Omental fat pad (tissue), 4 donors: ENCODE results near the gene EPO. TPM values are rescaled to one million over a fixed set of nuclear protein-coding genes. Genes with fewer than 3 reads are reported as not detected.

Experiments used
- ATAC-seq: fragments of 150-250 bp; one replicate; pipeline ENCODE4 v1.9.1; 2016; ENCODE audit warnings: mild to moderate bottlenecking, moderate library complexity; ENCODE audit not compliant: low FRiP score
- DNase-seq: peaks from one replicate; pipeline ENCODE4 v3.0.0-alpha.2; 2019; ENCODE audit warnings: low spot score
- total RNA-seq, 4 donors: library from RNA; depleted of rRNA; stranded (reverse); fragments of >200 nt; gene quantifications; one replicate each; pipeline ENCODE4 v1.1.0, GENCODE V29; 2016
- TF ChIP-seq, protein P1 (sequence below), 3 donors: fragments of 450-650 bp; IDR thresholded peaks; one replicate each; pipeline ENCODE4 v1.5.1; 2016 to 2017; ENCODE audit warnings: antibody characterized with exemption in 3 of 3, mild to moderate bottlenecking in 3 of 3, moderate library complexity in 2 of 3

Gene EPO
- total RNA-seq, 4 donors from 2014 or later = not detected

DNA sequence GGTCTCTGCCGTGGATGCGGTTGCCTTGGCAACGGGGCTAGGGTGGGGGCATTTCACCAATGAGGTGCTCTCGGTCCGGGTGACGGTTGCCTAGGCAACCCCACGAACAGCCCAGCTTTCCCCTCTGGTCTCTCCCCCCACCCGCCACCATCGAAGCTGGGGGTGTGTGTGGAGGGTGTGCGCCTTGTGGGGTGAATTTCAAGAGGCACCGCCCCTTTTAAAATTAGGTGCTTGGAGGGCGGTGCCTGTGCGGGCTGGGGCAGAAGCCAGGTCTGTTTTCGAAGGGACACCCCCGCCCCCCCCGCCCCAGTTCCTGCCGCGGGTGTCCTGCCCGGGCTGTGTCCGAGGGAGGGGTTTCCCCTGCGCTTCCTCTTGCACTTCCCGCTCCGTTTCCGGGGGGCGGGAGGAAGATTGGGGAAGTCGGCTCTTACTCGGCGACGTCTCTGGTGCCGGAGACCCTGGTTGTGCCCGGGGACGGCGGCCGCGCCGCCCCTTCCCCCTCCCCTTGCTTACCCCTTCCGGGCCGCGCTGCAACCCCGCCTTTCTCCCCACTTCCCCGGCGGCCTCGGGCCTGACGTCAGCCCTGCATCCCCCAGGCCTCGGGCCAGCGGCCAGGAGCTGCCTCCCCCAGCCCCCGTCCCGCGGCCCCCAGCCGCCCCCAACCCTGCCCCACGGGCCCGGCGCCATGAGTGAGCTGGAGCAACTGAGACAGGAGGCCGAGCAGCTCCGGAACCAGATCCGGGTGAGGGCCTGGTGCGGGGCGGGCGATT lies 44.5 kb upstream of the EPO start:
- ATAC-seq (peak; percentile 27), DNase-seq (no peak)
- TF ChIP-seq, protein P1, sequence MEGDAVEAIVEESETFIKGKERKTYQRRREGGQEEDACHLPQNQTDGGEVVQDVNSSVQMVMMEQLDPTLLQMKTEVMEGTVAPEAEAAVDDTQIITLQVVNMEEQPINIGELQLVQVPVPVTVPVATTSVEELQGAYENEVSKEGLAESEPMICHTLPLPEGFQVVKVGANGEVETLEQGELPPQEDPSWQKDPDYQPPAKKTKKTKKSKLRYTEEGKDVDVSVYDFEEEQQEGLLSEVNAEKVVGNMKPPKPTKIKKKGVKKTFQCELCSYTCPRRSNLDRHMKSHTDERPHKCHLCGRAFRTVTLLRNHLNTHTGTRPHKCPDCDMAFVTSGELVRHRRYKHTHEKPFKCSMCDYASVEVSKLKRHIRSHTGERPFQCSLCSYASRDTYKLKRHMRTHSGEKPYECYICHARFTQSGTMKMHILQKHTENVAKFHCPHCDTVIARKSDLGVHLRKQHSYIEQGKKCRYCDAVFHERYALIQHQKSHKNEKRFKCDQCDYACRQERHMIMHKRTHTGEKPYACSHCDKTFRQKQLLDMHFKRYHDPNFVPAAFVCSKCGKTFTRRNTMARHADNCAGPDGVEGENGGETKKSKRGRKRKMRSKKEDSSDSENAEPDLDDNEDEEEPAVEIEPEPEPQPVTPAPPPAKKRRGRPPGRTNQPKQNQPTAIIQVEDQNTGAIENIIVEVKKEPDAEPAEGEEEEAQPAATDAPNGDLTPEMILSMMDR (IDR thresholded peaks at IDR 0.05) = no peak

DNA sequence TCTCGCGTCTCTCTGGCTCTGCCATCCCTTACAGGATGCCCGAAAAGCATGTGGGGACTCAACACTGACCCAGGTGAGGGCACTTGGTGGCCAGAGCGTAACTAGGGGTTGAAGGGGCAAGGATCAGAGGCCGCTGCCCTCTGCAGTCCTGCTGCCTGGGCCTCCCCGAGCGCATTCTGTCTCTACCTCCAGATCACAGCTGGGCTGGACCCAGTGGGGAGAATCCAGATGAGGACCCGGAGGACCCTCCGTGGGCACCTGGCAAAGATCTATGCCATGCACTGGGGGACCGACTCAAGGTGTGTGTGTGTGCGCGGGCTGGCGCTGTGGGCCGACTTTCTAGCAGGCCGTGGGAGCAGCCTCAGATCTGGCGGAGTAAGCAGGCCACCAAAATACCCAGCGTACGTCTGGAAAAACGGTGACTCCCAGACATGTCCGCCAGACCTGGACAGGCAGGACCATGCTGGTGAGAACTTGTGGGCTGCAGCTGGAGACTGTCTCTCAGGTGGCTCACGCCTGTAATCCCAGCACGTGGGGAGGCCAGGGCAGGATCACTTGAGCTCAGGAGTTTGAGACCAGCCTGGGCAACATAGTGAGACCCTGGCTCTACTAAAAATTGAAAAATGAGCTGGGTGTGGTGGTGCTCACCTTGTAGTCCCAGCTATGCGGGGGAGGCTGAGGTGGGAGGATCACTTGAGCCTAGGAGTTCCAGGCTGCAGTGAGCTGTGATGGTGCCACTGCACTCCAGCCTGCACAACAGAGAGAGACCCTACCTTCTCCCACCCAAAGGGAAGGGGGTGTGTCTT lies 43.6 kb upstream of the EPO start:
- TF ChIP-seq, protein P1 (IDR thresholded peaks at IDR 0.05) = no peak
- ATAC-seq = no peak
- DNase-seq = no peak

DNA sequence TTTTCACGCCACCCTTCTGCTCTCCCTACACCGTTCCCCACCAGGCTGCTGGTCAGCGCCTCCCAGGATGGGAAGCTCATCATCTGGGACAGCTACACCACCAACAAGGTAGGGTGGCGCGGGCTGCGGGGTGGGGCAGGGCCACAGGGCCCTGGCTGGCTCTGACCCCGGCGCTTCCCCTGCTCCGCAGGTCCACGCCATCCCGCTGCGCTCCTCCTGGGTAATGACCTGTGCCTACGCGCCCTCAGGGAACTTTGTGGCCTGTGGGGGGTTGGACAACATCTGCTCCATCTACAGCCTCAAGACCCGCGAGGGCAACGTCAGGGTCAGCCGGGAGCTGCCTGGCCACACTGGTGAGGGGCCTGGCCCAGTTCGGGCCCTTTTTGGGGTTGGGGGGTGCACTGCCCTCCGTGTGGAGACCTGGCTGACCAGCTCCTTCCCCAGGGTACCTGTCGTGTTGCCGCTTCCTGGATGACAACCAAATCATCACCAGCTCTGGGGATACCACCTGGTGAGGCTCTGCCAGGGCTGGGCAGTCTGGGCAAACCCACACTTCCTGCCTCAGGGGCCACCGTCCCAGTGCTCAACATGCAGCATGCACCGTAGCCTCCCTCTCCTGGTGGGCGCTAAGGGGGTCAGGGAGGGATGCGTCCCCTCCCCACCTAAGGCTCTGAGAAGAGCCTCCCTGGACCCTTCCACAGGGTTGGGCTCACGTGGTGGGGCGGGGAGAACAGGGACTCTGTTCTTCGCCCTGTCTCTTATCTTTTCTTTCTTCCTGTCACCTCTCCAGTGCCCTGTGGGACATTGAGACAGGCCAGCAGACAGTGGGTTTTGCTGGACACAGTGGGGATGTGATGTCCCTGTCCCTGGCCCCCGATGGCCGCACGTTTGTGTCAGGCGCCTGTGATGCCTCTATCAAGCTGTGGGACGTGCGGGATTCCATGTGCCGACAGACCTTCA lies 42.7 kb upstream of the EPO start:
- ATAC-seq = no peak
- no peak for DNase-seq
- TF ChIP-seq, protein P1 (IDR thresholded peaks at IDR 0.05) = no peak

DNA sequence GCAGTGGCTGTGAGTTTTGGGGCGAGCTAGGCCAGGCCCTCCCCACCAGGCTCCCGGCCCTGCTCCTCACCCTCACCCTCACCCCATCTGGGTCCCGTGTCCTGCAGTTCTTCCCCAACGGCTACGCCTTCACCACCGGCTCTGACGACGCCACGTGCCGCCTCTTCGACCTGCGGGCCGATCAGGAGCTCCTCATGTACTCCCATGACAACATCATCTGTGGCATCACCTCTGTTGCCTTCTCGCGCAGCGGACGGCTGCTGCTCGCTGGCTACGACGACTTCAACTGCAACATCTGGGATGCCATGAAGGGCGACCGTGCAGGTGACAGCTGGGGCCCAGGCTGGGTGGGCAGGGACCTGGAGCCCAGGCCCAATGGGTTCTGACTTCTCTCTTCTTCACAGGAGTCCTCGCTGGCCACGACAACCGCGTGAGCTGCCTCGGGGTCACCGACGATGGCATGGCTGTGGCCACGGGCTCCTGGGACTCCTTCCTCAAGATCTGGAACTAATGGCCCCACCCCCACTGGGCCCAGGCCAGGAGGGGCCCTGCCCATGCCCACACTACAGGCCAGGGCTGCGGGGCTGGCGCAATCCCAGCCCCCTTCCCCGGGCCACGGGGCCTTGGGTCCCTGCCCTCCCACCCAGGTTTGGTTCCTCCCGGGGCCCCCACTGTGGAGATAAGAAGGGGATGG lies 41.8 kb upstream of the EPO start:
- DNase-seq (no peak), ATAC-seq (no peak)
- TF ChIP-seq, protein P1 (IDR thresholded peaks at IDR 0.05) = no peak

DNA sequence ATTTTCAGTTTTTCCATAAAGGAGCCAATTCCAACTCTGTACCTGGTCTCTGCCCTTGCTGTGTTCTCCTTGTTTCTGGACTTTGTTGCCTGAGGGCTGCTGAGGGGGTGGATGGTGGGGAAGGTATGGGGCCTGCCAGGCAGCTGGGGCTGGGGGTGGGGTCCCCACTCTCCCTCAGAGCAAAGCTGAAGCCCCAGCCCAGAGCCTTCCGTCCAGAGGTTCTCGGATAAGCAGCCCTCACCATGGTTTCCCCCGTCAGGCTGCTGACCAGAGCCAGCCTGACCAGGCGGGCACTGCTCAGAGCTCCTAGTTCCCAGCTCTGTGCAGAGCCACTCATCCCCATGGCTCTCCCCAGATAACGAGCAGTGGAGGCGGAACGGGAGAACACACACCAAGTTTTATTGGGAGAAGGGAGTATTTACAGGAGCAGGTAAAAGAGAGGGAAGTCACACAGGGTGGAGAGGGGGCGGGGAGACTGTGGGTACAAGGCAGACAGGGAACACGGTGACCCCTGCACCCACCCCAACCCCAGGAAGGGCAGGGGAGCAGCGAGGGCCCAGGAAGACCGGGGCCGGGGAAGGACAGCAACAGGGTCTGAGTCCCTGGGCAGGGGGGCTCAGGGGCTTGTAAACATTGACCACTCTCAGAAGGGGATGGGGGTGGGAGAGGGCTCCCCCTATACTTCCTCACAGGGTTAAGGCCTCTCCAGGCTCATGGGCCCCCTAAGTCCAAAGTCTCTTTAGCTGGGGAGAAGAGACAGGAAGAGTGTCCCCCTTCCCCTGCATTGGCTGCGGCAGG lies 40.9 kb upstream of the EPO start:
- no peak for ATAC-seq
- DNase-seq = no peak
- TF ChIP-seq, protein P1 (IDR thresholded peaks at IDR 0.05) = no peak
